B cell (primary cell): ENCODE measurements around the gene SPDYE3. TPM values are rescaled to one million over a fixed set of nuclear protein-coding genes. Genes with fewer than 3 reads are reported as not detected.
"Not testable (repeated sequence)": the region's sequence is repeated elsewhere in the genome, so short reads cannot be mapped to it uniquely, and the experiment has no call there.

ENCODE experiments used
- ATAC-seq: fragments of 200-7000 bp; cut with Tn5 transposase; one replicate; pipeline ENCODE4 v1.10.0; 2021; ENCODE audit warnings: low read depth, mild to moderate bottlenecking, moderate number of reproducible peaks, moderate library complexity
- CTCF ChIA-PET: fragments of 350-600 bp; sonication (Branson Sonifier 250); formaldehyde crosslinking; loops from one replicate; lab custom pipeline; 2021; ENCODE audit warnings: antibody characterized with exemption, inconsistent platforms; lab: Charles Lee
- POLR2A ChIA-PET: fragments of 350-600 bp; sonication (Branson Sonifier 250); formaldehyde crosslinking; loops from one replicate; lab custom pipeline; 2021; ENCODE audit warnings: antibody characterized with exemption; lab: Charles Lee
- DNase-seq: peaks from one replicate; pipeline ENCODE4 v3.0.0; 2013
- H2AFZ ChIP-seq: 2 replicates; pipeline ENCODE4 v1.6.1; 2012; ENCODE audit warnings: mild to moderate bottlenecking, low read depth, low read length; ENCODE audit not compliant: insufficient read depth, poor library complexity, severe bottlenecking
- H3K27ac ChIP-seq, 2 donors: 1 replicate in 1 of 2; 2 replicates in 1 of 2; pipeline ENCODE4 v1.5.1; 2012 to 2013; ENCODE audit warnings: low read length in 2 of 2, mild to moderate bottlenecking in 2 of 2, moderate library complexity in 1 of 2
- H3K27me3 ChIP-seq, 4 experiments: fragments of 200-600 bp in 1 of 4; sonication (generic) in 1 of 4; replicated peaks in 1 of 4; 1 replicate in 2 of 4; 2 replicates in 2 of 4; pipeline versions ENCODE4 v1.6.1 to v1.7.0; 2013 to 2016; ENCODE audit warnings: low read length in 3 of 4, mild to moderate bottlenecking in 2 of 4, mixed read lengths in 1 of 4, moderate library complexity in 1 of 4; ENCODE audit not compliant: insufficient read depth in 4 of 4, control insufficient read depth in 3 of 4; ENCODE audit errors: control extremely low read depth in 1 of 4
- H3K36me3 ChIP-seq, 2 experiments: replicated peaks in 1 of 2; 1 replicate in 1 of 2; 2 replicates in 1 of 2; pipeline versions ENCODE4 v1.6.1 to v1.7.1; 2013; ENCODE audit warnings: low read length in 1 of 2; ENCODE audit not compliant: insufficient read depth in 2 of 2, control insufficient read depth in 1 of 2; ENCODE audit errors: control extremely low read depth in 1 of 2, extremely low read depth in 1 of 2
- H3K4me1 ChIP-seq, 2 donors: fragments of 200-600 bp in 1 of 2; sonication (generic) in 1 of 2; 1 replicate in 1 of 2; 2 replicates in 1 of 2; pipeline versions ENCODE4 v1.5.1 to v1.6.1; 2013 to 2017; ENCODE audit warnings: low read length in 2 of 2; ENCODE audit not compliant: control insufficient read depth in 2 of 2, insufficient read depth in 2 of 2
- H3K4me2 ChIP-seq: replicated peaks from 2 replicates; pipeline ENCODE3; 2012; ENCODE audit warnings: mild to moderate bottlenecking, low read depth, low read length; ENCODE audit not compliant: poor library complexity, severe bottlenecking
- H3K4me3 ChIP-seq, 5 experiments: fragments of 200-600 bp in 1 of 5; sonication (generic) in 1 of 5; 1 replicate in 3 of 5; 2 replicates in 2 of 5; pipeline versions ENCODE4 v1.5.1 to v1.7.0; 2011 to 2016; ENCODE audit warnings: low read length in 4 of 5, mild to moderate bottlenecking in 4 of 5, low read depth in 2 of 5, control low read depth in 1 of 5, moderate library complexity in 1 of 5; ENCODE audit not compliant: insufficient read depth in 1 of 5; ENCODE audit errors: control extremely low read depth in 1 of 5, extremely low read depth in 1 of 5
- H3K79me2 ChIP-seq: fragments of 200-600 bp; sonication (generic); one replicate; pipeline ENCODE4 v1.6.0; 2016; ENCODE audit warnings: low read length; ENCODE audit not compliant: control insufficient read depth, insufficient read depth
- H3K9ac ChIP-seq: fragments of 200-600 bp; sonication (generic); 2 replicates; pipeline ENCODE4 v1.6.1; 2017; ENCODE audit warnings: mild to moderate bottlenecking, low read length, moderate library complexity
- H3K9me3 ChIP-seq, 3 donors: one replicate each; pipeline versions ENCODE4 v1.6.1 to v1.7.1; 2013; ENCODE audit warnings: low read length in 2 of 3; ENCODE audit not compliant: control insufficient read depth in 2 of 3, insufficient read depth in 1 of 3; ENCODE audit errors: control extremely low read depth in 1 of 3
- H4K20me1 ChIP-seq: 2 replicates; pipeline ENCODE4 v1.6.0; 2012; ENCODE audit warnings: mild to moderate bottlenecking, low read length; ENCODE audit not compliant: insufficient read depth, control insufficient read depth, poor library complexity, severe bottlenecking
- H3K27ac Mint-ChIP-seq: one replicate; pipeline ENCODE4 v1.8.0; 2021; ENCODE audit warnings: mixed read lengths
- H3K27me3 Mint-ChIP-seq: one replicate; pipeline ENCODE4 v1.8.0; 2021; ENCODE audit warnings: mixed read lengths
- H3K4me1 Mint-ChIP-seq: one replicate; pipeline ENCODE4 v1.8.0; 2021; ENCODE audit warnings: mixed read lengths
- H3K4me3 Mint-ChIP-seq: one replicate; pipeline ENCODE4 v1.8.0; 2021; ENCODE audit warnings: mixed read lengths
- H3K9me3 Mint-ChIP-seq: one replicate; pipeline ENCODE4 v1.8.0; 2022; ENCODE audit warnings: mixed read lengths; ENCODE audit not compliant: insufficient read depth
- WGBS: methylation state at CpG from one replicate; pipeline ENCODE4 v1.1.5; 2013; ENCODE audit warnings: missing lambda C conversion rate; ENCODE audit not compliant: insufficient coverage; 5-methylcytosine and 5-hydroxymethylcytosine counted together
- intact Hi-C: fragments of 100-400 bp; cut with micrococcal nuclease; formaldehyde crosslinking; loops from one replicate; pipeline ENCODE4 v1.10.0; 2022
- polyA plus RNA-seq: library from polyadenylated mRNA; depleted of rRNA; stranded (reverse); fragments of >200 nt; gene quantifications from 2 replicates; pipeline ENCODE4 v1.2.3, GENCODE V29; 2012
- total RNA-seq, 2 donors: library from RNA; stranded (reverse); fragments of 120-200 nt in 1 of 2; gene quantifications; 1 replicate in 1 of 2; 2 replicates in 1 of 2; pipeline versions ENCODE4 v1.2.3 to v1.2.4, GENCODE V29; 2013 to 2022

Gene SPDYE3
- total and polyA plus RNA-seq, 2 donors (not counting 1 experiment from before 2014, with no cell fraction given), result not detected

DNA sequence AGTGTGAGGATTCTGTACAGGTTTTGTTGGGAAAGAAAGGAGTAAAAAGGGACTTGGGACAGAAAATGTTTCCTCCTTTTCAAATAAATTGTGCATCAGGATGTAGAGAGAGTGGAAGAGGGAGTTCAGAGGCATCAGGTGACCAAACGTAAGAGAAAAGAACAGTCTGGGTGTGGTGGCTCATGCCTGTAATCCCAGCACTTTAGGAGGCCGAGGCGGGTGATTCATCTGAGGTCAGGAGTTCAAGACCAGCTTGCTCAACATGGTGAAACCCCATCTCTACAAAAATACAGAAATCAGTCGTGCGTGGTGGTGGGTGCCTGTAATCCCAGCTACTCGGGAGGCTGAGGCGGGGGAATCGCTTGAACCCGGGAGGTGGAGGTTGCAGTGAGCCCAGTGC is 12.2 kb upstream of the SPDYE3 start:
- POLR2A ChIA-PET, H3K27me3 Mint-ChIP-seq, H3K4me2 ChIP-seq: not testable (repeated sequence)

DNA sequence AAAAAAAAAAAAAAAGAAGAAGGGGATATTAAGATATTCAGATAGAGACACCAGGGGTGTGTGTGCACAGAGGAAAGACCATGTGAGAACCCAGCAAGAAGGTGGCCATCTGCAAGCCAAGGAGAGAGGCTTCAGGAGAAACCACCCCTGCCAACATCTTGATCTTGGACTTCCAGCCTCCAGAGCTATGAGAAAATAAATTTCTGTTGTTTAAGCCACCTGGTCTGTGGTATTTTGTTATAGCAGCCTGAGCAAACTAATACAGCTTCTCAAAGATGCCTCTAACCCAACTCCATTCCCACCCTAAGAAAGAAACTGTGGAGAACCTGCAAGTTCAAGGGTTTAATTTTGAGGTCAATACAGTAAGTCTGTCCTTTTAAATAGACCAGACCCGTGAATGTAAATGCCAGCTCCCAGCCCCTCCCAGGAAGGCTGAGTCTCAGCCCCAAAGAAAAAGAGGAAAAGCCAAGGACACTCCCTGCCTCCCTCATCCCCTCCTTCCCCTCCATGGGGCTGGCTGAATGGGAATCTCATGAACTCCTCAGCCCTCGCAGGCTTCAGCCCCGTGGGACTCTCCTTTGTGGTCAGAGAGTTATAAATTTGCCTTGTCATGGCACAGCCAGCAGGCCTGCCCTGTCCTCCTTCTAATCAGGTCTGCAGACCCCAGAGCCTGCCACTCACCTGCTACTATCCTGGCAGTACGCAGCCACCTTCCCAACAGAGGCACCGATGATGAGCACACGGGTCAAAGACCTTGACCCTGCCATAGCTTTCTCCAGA is 9.5 kb upstream of the SPDYE3 start:
- not testable (repeated sequence) for H3K9me3 ChIP-seq, DNase-seq
- POLR2A ChIA-PET, result interaction anchor here (0.7 kb wide), 1 partner anchor 992 kb away, joined by 8 read pairs; no protein-coding TSS in a partner anchor

More for the DNA sequence above, 12.2 kb upstream of the SPDYE3 start:
- 96% methylated on average over 9 of the region's 9 CpGs for WGBS
- H2AFZ ChIP-seq, H3K9ac ChIP-seq, H3K27ac ChIP-seq, H3K4me1 Mint-ChIP-seq, H3K9me3 Mint-ChIP-seq, H3K27ac Mint-ChIP-seq, H3K27me3 ChIP-seq, H3K4me3 Mint-ChIP-seq, H4K20me1 ChIP-seq, DNase-seq, H3K79me2 ChIP-seq, H3K4me1 ChIP-seq, ATAC-seq, H3K4me3 ChIP-seq, H3K36me3 ChIP-seq, intact Hi-C loops, H3K9me3 ChIP-seq: not testable (repeated sequence)
- CTCF ChIA-PET, result interaction anchor here (0.7 kb wide), 2 partner anchors 54 to 736 kb away, joined by 3 read pairs; no protein-coding TSS in a partner anchor

DNA sequence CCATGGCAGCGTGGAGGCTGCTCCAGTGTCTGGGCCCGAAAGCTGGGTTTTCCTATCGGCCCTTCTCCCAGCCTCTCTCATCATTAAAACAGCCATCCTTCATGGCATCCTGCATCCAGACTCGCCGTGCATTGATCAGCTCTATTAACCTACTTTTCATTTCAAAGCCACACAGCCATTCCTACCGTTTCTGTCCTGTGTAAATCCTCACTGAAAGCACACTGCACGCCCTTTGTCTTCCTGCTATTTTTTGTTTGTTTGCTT is 8.9 kb upstream of the SPDYE3 start:
- ATAC-seq, H3K4me1 Mint-ChIP-seq, H3K4me3 ChIP-seq, H3K79me2 ChIP-seq, intact Hi-C loops, H2AFZ ChIP-seq, H3K9me3 Mint-ChIP-seq, POLR2A ChIA-PET, H3K4me1 ChIP-seq, H3K9me3 ChIP-seq, H3K27ac Mint-ChIP-seq, DNase-seq, H3K9ac ChIP-seq, H4K20me1 ChIP-seq, H3K4me3 Mint-ChIP-seq, H3K36me3 ChIP-seq, H3K4me2 ChIP-seq, H3K27me3 ChIP-seq, H3K27me3 Mint-ChIP-seq, CTCF ChIA-PET, H3K27ac ChIP-seq: not testable (repeated sequence)
- WGBS, result 100% methylated on average over 5 of the region's 7 CpGs

More for the DNA sequence above, 9.5 kb upstream of the SPDYE3 start:
- ATAC-seq, H3K9me3 Mint-ChIP-seq, H3K4me2 ChIP-seq, H2AFZ ChIP-seq, H3K4me3 ChIP-seq, H4K20me1 ChIP-seq, H3K27me3 ChIP-seq, H3K27ac Mint-ChIP-seq, H3K4me3 Mint-ChIP-seq, CTCF ChIA-PET, H3K4me1 ChIP-seq, H3K27me3 Mint-ChIP-seq, intact Hi-C loops, H3K79me2 ChIP-seq, H3K9ac ChIP-seq, H3K36me3 ChIP-seq, H3K4me1 Mint-ChIP-seq, H3K27ac ChIP-seq: not testable (repeated sequence)
- 100% methylated on average over 1 of the region's 6 CpGs for whole genome bisulfite sequencing

DNA sequence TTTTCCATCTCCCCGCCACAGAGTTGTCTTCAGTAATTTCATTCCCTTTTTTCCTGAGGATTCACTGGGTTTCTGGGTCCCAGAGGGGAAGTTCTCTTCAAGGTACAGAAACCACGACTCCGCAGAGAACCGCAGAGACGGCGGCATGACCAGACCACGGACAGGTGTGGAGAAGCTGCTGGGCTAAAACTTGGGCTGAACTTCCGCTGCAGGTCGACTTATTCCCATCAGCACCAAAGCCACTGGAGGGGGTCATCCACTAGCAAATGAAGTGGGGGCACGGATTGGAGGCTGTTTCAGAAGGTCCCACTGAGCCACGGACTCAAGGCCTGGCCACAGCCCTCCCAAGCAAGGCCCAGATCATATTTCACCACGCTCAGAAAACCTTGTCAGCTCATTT is 3.0 kb upstream of the SPDYE3 start:
- H3K79me2 ChIP-seq, H3K27ac Mint-ChIP-seq, H3K4me3 ChIP-seq, H3K9ac ChIP-seq, H3K4me3 Mint-ChIP-seq, DNase-seq, H3K36me3 ChIP-seq, H3K27ac ChIP-seq, H3K4me1 ChIP-seq, ATAC-seq, H3K27me3 ChIP-seq, CTCF ChIA-PET, POLR2A ChIA-PET, H3K4me1 Mint-ChIP-seq, H3K4me2 ChIP-seq, H3K9me3 ChIP-seq, H2AFZ ChIP-seq, H3K9me3 Mint-ChIP-seq, intact Hi-C loops, H4K20me1 ChIP-seq, H3K27me3 Mint-ChIP-seq: not testable (repeated sequence)
- 51% methylated on average over 5 of the region's 12 CpGs for WGBS
